ENCODE data around the gene CHL1.

- TF ChIP-seq CTCF (IDR thresholded peaks at IDR 0.05) = no peak
- no peak for TF ChIP-seq POLR2A (IDR thresholded peaks at IDR 0.05)
Measured at GRCh38 chr3:299590-300301, 103.2 kb downstream of the CHL1 start.

All from esophagus squamous epithelium (tissue), 4 donors.